DMS153 (cell line): ENCODE data around the gene SPOCK1.

Source experiments
- DNase-seq: peaks from one replicate; lab custom pipeline; 2025; lab: John Stamatoyannopoulos, UW

Gene SPOCK1

DNA sequence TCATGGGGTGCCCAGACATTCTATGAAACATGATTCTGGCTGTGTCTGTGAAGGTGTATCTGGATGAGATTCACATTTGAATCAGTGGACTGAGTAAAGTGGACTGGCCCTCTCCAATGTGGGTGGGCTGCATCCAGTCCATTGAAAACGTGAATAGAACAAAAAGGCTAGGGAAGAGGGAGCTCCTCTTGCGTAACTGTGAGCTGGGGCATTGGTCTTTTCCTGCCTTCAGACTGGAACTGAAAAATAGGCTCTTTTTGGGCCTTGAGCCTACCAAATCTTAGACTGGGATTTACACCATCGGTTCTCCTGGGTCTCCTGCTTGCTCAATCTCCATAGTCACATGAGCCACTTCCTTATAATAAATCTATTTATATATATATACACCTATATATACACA lies 170.1 kb downstream of the SPOCK1 start:
- DNase-seq = no peak

DNA sequence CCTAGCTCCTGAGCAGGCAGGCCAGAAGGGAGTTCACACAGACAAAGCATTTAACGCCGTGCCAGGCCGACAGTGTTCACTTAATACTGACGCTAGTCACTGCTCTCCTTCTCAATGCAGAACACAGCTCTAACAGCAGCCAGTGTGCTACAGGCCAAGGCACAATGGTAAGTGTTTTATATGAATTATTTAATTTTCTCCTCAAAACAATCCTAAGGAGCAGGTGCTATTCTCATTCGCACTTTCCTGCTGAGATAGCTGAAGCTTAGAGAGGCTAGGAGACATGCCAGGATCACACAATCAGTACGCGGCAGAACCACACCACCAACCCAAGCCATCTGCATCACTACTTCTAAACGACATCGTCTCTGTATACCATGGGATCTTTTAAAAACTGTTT lies 170.7 kb downstream of the SPOCK1 start:
- DNase-seq = no peak

DNA sequence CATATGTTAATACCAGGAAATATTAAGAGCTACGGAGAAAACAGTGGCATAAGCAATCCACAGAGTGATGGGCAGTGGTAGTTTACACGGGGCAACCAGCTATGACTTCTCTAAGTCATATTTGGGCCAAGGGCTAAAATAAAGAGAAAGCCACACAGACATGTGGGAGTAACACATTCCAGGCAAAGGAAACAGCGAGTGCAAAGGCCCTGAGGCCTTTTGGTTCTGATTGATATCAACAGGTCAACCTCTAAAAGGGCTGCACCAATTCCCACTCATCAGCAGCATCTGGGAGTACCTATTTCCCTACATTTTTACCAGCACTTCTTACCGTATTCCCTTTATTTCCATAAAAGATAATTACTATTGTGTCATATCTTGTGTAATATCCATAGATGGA lies 173.4 kb downstream of the SPOCK1 start:
- DNase-seq = no peak

DNA sequence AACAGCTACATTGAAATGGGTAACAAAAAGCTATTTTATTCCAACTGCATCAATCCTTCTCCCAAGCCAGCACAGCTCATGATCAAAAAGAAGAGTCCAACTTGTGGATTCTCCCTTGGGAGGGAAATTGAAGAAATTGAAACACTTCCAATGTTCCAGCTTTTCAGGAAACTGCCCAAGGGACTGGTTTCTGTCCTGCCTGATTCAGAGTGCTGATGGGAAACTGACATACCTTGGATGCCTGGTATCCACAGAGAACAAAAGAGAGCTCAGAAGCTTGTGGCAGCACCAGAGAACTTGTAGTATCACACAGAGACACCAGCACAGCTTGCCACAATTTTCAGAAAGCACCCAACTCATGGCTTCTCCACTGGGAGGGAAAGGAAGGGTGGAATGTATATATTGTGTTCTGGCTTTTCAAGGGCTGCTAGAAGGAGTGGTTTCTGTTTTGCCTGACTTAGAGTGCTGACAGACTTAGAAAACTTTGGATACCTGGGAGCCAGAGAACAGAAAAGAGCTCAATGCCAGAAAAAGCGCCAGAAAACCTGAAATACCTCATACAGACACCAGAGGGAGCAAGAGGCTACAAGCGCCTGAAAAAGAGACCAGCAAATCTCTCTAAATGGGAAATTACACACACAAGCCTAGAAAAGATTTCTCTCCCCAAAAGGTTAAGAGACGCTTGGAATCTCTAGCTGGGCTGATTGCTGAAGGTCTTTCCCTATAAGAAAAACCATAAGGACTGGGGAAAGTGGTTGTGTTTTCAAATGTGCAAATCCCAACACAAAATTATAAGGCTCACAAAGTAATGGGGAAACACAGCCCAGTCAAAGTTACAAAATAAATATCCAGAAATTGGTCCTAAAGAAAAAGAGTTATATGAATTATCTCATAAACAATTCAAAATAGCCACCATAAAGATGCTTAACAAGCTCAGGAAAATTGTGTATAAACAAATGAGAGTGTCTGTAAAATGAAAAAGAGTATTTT lies 178.8 kb downstream of the SPOCK1 start:
- no peak for DNase-seq

DNA sequence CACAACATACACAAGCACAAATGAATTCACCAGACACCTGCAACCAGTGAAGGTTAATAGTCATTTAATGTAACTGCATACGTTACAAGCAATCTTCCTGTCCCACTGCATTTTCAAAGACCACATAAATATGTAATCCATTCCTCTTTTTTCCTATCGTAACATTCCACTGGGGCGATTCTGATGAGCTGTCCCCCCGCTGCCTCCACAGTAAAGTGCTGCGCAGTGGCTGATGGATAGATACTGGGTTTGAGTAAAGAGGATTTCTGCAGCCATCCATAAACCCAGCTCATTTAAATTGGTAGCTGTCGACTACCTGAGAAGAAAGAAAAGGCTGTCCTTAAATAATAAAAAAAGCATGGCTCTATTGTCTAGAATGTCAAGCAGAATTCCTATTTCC lies 181.1 kb downstream of the SPOCK1 start:
- DNase-seq = no peak

DNA sequence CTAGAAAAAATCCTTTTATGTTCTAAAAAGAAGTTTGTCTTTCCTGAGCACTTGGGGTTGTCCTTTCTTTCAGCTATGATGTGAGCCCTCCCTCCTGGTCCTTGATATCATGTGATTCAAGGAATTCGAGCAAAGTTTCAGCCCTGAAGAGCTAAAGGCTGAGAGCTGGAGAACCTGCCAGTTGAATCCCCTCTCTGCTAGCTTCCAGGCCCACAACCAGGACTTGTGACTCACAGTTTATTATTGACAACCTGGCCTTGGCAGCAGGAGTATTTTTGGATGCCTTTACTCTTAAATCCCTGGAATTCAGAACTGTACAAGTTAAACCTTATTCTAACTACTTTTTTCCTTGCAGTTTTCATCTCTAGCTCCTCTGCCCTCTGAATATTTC lies 182.8 kb downstream of the SPOCK1 start:
- DNase-seq = no peak

DNA sequence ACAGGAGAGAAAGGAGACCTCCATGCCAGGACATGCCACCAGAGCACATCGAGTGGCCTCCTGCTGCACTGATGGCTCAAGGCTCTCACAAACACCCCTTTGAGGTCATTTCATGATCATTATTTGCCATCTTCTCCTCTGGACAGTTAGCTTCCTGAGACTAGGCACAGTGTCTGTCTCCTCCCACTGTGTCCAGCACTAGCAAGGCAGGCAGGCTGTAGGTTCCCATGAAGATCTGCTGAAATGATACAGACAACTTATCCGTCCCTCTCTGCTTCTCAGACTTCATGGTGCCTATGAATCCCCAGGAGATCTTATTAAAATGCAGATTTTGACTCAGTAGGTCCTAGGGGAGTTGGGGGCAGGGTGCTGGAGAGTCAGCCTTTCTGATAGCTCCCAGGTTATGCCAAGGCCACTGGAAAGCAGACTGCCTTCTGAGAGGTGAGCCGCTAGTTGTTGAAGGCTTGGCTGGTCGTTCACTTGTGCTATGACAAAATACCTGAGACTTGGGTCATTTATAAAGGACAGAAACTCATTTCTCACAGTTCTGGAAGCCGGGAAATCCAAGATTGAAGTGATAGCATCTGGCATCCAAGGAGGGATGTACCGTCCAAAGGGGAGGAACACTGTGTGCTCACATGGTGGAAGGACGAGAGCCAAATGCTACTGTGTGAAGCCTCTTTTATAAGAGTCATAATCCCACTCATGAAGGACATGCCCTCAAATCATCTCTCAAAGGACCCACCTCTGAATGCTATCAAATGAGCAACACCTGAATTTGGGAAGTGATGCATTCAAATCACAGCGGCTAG lies 183.4 kb downstream of the SPOCK1 start:
- no peak for DNase-seq

DNA sequence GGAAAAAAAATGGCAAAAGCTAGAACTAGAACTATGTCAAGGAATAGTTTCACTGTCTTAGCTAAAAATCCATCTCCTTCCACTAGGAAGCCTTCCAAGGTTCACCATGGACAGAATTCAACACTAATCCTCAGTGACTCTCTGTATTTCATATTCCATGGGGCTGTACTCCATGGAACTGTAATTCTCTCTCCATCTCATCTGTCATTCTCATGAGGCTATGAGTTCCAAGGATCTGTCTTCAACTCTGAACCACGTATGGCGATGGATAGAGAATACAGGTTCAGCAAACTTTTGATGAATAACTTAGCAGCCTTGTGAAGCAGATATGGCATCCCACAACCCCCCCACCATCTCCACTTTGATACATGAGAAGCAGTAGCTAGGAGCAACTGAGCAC lies 184.0 kb downstream of the SPOCK1 start:
- DNase-seq = no peak

DNA sequence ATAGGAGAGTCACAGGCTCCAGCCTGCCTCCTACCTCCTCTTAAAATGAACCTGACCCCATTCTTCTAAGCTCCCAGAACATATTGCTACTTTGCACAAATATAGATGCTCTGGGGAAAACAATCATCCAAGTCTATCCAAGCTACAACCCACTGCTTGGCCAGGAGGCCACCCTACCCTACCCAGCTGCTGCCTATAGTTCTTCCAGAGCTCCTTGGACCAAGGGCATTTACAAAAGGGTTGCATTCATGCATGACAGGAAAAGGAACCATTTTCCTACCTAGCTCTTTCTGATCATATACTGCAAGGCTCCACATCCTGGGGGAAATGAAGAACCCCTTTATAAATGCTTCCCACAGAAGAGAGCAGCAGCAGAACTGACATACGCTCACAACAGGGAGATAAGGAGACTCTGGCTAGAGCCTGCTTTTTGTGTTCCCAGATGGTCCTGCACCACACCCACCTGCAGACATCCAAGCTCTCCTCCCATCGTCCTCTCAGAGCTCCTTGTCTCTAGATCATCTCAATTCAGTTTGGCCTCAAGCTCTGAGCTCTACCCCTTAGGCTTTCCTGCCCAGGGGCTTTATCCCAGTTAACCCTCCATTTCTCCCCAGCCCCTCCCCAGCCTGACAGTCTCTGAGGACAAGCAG lies 185.5 kb downstream of the SPOCK1 start:
- DNase-seq = no peak

DNA sequence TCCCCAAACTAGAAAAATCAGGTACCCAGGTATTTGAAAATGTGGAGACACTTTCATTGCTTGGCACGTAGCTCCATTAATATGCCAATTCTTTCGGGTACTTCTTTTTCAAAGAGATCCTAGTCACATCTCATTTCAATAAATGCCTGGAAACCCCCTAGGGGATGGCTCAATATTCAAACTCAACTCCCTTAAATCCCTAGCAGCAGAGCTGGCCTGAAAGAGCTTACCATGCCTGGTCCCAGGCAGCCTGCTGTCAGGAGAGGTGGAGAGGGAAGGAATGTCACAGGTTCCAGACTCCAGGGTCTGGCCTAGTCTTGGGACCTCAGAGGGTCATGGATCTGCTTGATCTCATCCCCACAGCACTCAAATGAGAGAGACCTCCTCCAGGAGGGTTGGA lies 187.1 kb downstream of the SPOCK1 start:
- no peak for DNase-seq

DNA sequence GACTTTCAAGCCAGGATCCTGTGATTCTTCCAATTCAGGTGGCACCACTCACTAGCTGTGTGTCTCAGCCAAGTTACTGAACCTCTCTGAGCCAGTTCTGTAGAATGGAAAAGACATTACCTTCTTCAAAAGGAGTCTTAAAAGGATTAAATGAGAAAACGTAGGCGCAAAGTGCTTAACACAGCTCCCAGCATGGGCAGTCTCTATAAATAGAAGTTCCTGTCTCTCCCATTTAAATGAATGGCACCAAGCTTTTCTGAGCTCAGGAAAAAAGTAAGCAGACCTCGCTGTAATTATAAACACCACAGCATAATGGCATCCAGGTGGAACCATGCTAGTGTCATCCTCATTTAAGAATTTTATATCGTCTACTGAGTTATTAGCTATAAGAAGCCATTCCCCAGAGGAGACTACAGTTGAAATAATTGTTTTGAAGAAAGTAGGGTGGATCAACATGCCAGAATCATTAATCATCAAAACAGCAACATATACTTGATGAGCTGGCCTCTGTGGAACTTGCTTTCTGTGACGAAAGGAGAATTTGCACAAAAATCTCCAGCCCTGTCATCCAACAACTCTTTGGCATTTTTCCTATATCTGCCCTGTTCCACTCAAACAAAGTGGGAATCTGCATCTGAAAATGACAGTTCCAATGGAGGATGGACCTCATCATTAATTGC lies 188.9 kb downstream of the SPOCK1 start:
- no peak for DNase-seq

DNA sequence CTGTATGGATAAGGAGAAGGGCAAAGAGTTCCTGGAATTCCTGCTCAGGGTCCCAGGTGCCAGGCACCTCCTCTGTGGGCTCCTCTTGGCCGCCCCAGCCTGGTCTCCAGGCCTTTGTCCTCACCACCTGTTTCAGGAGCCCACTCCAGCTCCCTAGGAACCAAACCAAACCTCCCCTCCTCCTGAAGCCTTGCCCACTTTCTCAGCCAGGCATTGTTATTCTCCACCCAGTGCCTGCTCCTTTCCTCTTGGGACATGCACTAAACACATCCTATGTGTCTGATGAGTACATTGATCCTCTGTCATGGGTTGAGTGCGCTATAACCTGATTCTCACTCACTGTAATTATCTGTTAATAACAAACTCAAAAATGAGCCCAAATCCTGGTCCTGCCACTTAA lies 189.8 kb downstream of the SPOCK1 start:
- DNase-seq = no peak

DNA sequence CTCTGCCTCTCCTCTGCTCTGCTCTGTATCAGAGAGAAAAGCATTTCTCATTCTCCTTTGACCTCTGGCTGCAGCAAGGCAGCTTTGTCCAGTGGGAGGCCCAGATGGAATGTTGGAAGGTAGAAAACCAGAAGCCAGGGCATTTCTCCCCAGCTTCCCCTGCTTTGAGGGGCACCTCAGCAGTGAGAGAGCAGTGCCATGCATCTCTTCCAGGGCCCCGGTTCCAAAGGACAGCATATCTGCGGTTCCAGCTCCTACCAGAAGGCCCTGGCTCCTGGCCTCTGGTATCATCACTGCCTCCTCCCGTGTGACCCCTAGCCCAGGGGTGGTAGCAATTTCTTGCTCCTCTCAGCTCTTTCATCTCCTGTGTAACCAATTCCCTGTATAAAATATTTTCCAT lies 190.8 kb downstream of the SPOCK1 start:
- no peak for DNase-seq

DNA sequence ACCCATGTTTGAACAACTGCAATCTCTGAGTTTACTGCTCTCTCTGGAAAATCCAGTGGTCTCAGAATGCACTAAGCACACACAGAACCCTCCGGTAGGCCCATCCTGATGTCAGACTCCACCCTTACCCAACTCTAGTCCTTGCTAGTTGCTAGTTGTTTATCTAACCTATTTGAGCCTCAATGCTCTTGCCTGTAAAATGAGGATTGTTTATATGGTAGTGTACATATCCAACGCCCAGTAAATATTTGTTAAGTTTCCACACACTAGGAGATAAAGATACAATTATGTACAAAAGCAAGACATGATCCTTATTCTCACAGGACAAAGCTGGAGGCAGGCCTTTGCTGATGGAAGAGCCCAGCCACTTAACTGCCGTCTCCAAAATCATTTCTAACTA lies 192.2 kb downstream of the SPOCK1 start:
- DNase-seq = no peak

DNA sequence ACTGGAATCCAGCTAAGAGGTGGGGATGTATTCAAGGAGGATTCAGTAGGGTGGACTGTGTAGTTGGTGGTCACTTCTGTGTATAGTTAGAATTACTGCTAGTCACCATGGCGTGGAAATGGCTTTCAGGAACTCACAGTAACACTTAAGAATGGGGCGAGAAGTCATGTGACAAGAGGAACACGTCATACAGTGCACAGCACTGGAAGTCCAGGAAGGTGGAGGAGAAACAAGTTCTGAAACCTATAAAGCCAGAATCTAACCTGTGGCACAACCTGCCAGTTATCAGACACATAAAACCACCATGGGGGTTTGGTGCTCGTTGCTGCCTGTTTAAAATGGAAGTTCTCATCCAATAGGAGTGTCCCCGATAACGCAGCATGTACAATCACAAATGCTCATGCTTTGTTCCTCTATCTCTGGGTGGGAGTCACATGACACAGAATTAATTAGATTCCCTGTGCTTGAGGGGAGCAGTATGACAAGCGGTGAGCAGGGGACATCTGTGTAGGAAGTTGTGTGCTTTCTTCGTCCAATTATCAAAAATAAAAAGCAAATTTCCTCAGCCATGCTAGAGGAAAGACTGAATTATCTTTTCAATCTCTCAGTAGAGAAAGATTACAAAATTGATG lies 193.0 kb downstream of the SPOCK1 start:
- no peak for DNase-seq

DNA sequence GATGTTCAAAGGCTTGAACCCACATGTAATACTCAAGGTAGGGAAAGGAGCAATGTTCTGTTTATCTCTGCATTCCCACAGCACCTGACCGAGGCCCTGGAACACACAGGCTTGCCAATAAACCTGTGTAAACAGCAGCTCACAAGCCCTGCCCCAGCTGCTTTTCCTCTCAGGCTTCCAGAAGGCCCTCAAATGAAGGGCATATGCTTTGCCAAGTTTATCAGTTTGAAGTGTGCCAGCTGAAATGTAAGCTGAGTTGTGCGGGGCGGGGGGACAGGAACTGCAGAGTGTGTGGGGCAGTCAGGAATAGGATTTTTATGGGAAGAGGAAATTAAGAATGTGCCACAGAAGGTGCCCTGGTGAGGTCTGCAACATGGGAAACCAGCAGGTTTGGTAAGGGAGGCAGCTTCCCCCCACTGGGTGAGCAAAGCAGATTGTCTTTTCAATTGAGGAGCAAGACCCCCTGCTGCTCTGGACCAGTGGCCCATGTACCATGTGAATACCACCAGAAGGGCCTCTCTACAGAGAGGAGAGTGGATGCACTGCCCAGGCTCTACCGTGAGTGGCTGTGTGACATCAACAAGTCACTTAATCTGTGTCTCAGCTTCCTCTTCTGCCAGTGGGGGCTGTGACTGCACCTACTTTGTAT lies 194.8 kb downstream of the SPOCK1 start:
- peak; percentile 92 for DNase-seq

DNA sequence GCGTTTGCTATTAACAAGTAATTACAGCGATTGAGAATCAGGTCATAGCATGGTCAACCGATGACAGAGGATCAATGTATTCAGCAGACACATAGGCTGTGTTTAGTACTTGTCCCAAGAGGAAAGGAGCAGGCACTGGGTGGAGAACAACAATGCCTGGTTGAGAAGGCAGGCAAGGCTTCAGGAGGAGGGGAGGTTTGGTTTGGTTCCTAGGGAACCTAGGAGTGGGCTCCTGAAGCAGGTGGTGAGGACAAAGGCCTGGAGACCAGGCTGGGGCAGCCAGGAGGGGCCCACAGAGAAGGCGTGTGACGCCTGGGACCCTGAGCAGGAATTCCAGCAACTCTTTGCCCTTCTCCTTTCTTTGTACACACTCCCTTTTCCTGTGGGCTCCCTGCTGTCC lies 195.6 kb downstream of the SPOCK1 start:
- no peak for DNase-seq

DNA sequence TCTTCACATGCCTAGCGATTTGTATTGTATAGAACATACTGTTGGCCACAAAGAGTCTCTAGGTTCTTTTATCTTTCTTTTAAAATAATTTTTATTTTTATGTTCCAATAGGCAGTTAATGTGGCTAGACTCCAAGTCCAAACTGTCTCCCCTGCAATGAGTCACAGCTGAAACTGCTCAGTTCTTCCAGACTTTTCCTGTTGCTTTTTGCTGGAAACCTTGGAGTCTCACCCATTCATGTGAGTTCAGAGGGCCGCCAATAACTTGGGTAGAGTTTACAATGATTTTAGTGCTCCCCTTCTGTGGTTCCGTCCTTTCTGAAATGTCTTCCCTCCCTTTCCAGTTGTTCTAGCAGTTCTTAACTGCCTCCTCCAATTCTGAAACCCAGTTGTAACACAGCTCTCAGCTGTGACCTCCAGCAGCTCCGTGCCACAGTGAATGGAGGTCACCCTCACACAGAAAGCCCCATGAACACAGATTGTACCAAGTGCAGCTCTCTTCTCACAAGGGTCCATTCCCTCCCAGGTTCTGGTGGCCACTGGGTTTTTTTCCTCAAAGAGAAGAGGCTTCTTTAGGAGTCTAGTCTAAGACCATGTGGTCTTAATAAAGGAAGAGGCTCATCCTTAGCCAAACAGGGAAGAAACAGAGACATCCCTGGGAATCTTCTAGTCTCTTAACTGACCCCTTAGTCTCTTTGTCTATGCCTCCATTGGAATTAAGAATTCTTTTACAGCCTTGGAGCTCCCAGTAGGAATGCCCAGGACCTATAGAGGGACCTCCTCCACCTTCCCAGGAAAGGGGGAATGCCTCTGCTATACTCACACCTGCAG lies 198.5 kb downstream of the SPOCK1 start:
- no peak for DNase-seq

DNA sequence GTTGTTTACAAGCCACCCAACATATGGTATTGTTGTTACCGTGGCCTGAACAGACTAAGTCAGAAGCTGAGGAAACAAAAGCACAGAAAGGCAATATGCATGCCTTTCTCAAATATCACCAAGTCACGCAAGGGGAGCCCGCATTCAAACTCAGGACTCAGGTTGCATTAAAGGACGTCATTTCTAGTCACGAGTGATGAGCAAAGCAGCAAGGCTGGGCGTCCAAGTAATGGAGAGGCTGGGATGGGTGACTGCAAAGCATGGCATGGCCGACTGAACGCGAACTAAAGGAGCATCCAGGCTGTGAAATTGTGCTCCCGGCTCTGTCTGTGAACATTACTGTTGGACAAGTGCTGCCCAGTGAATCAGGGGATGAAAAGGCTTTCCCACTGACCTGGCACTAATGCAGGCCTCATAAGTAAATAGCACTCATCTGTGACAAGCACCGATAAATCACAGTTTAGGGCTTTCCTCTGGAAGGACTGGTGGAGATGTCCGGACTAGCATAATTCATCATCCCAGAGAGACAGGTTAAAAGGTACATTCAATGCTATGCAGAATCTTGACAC lies 202.8 kb downstream of the SPOCK1 start:
- peak; percentile 79 for DNase-seq

DNA sequence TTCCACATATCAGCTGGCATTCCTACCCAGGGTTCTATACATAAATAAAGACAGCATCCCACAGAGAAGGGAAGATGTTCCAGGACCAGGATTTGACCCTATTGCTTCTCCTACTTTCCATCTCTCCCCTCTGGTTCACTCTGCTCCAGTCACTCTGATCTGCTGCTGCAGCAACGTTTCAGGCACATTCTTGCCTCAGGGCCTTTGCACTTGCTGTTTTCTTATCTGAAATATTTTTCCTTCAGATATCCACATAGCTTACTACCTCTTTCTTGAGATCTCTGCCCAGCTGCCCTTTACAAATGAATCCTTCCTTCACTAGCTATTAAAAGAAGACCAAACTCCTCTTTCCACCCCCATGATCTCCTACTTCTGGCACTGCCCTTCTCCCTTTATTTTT lies 204.5 kb downstream of the SPOCK1 start:
- no peak for DNase-seq
